Measurements from ENCODE around the gene TBX1. TPM values are rescaled to one million over a fixed set of nuclear protein-coding genes. Genes with fewer than 3 reads are reported as not detected.
A peak's percentile ranks its signal among the peaks of the same experiment; 100 is the strongest.

Gene TBX1
- total and polyA plus RNA-seq, 8 donors, result 4.4 to 12.2 (median 10.1) TPM

DNA sequence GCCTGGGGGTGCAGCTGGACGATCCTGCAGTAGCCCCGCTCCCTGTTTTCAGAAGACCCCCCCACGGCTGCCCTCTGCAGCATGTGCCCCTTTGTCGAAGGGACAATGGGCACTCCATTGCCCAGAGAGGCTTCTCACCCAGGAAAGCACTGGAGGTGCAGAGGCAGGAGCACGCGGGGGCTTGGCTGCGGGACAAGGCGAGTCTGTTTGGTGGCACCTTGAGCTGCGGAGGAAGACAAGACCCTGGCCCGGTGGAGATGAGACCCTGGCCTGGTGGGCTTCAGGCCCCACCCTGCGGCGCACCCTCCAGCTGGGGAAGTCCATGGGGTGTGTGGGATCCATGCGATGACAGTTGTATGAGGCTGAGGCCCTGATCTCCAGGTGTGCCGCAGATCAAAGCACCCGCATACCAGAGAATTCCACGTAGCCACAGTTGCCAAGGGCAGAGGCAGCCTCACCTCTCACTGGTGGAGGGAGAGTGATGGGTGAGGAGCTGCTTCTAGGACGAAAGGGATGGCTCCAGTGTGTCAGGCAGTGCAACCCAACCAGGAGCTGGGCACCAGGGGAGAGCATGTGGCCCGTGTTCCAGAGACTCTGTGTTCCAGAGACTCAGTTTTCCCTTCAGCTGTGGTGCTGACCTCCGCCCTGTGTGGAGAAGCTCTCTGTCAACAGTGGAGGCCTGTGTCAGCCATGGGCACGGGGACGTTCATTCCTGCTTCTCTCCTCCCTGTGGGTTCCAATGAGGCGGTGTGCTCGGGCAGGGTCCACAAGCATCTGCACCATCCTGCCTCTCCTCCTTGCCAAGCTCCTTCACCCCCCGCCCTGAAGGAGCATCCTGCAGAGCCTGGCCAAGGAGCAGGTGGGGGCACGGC is 10.0 kb downstream of the TBX1 start:
- Histone ChIP-seq H3K9me3 (no peaks in the 10 kb centered on the region), H3K27me3 (peaks cover 43 to 100% of the 10 kb centered on the region in 2 donors), H3K27ac (no peak overlapping the region), H3K4me3 (no peak overlapping the region), H3K36me3 (no peaks in the 10 kb centered on the region), H3K4me1 (peaks cover 13 to 28% of the 10 kb centered on the region in 2 donors)
- ATAC-seq, result no peak
- intact Hi-C loops (cut with DNase I), result no loop called here
- TF ChIP-seq, protein P1, sequence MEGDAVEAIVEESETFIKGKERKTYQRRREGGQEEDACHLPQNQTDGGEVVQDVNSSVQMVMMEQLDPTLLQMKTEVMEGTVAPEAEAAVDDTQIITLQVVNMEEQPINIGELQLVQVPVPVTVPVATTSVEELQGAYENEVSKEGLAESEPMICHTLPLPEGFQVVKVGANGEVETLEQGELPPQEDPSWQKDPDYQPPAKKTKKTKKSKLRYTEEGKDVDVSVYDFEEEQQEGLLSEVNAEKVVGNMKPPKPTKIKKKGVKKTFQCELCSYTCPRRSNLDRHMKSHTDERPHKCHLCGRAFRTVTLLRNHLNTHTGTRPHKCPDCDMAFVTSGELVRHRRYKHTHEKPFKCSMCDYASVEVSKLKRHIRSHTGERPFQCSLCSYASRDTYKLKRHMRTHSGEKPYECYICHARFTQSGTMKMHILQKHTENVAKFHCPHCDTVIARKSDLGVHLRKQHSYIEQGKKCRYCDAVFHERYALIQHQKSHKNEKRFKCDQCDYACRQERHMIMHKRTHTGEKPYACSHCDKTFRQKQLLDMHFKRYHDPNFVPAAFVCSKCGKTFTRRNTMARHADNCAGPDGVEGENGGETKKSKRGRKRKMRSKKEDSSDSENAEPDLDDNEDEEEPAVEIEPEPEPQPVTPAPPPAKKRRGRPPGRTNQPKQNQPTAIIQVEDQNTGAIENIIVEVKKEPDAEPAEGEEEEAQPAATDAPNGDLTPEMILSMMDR (IDR thresholded peaks at IDR 0.05), result no peak
- peak in 1 of 4 donors; percentile 62 for DNase-seq

- no peak for ATAC-seq
- peaks cover 28 to 96% of the 10 kb centered on the region in 2 donors for H3K27me3 ChIP-seq
- no peak overlapping the region for H3K4me3 ChIP-seq
Observed at GRCh38 chr22:19772422-19772672, 11.8 kb downstream of the TBX1 start.

GRCh38 chr22:19772673-19773469 is 12.3 kb downstream of the TBX1 start:
- TF ChIP-seq, protein P1 (IDR thresholded peaks at IDR 0.05), result no peak
- Histone ChIP-seq H3K4me3 (no peak overlapping the region), H3K9me3 (no peaks in the 10 kb centered on the region), H3K27me3 (peaks cover 22 to 95% of the 10 kb centered on the region in 2 donors), H3K36me3 (no peaks in the 10 kb centered on the region), H3K4me1 (peaks cover 4 to 8% of the 10 kb centered on the region in 2 donors), H3K27ac (no peak overlapping the region)
- ATAC-seq (no peak), DNase-seq (peak in 1 of 4 donors; percentile 65)
- intact Hi-C loops (cut with DNase I), result no loop called here

More at GRCh38 chr22:19772422-19772672, 11.8 kb downstream of the TBX1 start:
- TF ChIP-seq, protein P1 (IDR thresholded peaks at IDR 0.05), result no peak
- DNase-seq, result no peak
- H3K27ac ChIP-seq, result no peak overlapping the region
- intact Hi-C loops (cut with DNase I), result no loop called here
- H3K36me3 ChIP-seq, result no peaks in the 10 kb centered on the region
- no peaks in the 10 kb centered on the region for H3K9me3 ChIP-seq
- peaks cover 8 to 13% of the 10 kb centered on the region in 2 donors for H3K4me1 ChIP-seq

DNA sequence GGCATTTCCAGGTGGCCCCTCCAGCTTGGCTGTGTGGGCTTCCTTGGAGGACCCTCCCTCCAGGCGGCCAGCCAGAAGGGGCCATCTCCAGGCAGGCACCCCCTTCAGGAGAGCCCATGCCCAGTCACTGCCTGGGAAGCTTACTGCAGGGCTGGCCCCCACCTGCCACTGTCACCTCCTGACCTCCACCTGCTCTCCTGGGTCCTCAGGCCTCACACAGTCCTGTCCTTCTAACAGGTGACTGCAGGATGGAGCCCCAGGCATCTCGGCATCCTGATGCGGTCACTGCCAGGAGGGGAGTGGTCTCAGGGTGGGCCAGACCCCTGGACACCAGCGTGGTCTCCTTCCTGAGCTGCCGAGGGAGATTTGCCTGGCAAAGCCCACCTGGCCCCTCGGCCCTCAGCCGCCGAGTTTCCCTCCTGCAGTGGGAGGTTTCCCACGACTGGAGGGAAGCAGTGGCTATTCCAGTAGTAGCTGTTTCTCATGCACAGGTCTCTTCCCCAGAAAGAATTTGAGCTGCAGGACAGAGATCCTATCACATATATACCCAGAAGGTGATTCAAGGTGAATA is 13.0 kb downstream of the TBX1 start:
- Histone ChIP-seq H3K27me3 (peaks cover 16 to 95% of the 10 kb centered on the region in 2 donors), H3K36me3 (no peaks in the 10 kb centered on the region), H3K4me1 (peaks cover 0 to under 1% of the 10 kb centered on the region in 2 donors), H3K4me3 (no peak overlapping the region), H3K9me3 (no peaks in the 10 kb centered on the region), H3K27ac (no peak overlapping the region)
- DNase-seq, result peak in 1 of 4 donors; percentile 48
- TF ChIP-seq, protein P1 (IDR thresholded peaks at IDR 0.05), result no peak
- no peak for ATAC-seq
- intact Hi-C loops (cut with DNase I), result no loop called here

DNA sequence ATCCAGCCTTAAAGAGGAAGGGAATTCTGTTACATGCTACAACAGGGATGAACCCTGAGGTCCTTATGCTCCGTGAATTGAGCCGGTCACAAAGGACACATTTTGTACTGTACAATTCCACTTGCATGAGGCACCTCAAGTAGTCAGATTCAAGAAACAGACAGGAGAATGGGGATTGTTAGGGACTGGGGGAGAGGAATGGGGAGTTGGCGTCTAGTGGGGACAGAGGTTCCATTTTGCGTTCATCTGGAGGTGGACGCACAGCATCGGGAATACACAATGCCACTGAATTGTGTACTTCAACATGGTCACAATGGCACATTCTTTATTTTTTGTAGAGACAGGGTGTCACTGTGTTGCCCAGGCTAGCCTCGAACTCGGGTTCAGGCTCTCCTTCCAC is 14.1 kb downstream of the TBX1 start:
- Histone ChIP-seq H3K4me3 (no peak overlapping the region), H3K4me1 (no peaks in the 10 kb centered on the region), H3K27me3 (peaks cover 6 to 92% of the 10 kb centered on the region in 2 donors), H3K36me3 (no peaks in the 10 kb centered on the region), H3K9me3 (no peaks in the 10 kb centered on the region), H3K27ac (no peak overlapping the region)
- TF ChIP-seq, protein P1 (IDR thresholded peaks at IDR 0.05), result no peak
- intact Hi-C loops (cut with DNase I), result no loop called here
- ATAC-seq (no peak), DNase-seq (no peak)

All from left lung (tissue), 10 donors.